ENCODE measurements around the gene SEC14L2. TPM values are rescaled to one million over a fixed set of nuclear protein-coding genes. Genes with fewer than 3 reads are reported as not detected.
"Not testable (repeated sequence)": the region's sequence is repeated elsewhere in the genome, so short reads cannot be mapped to it uniquely, and the experiment has no call there.

SEC14L2 gene
- total RNA-seq, 1 donor from 2014 or later, result 0.40 TPM

- intact Hi-C loops (cut with micrococcal nuclease), result no loop called here
- Mint-ChIP-seq H3K4me3 (no peak overlapping the region), H3K4me1 (no peaks in the 10 kb centered on the region), H3K36me3 (ENCODE audit: low read depth) (no peaks in the 10 kb centered on the region), H3K27me3 (peaks cover 15% of the 10 kb centered on the region), H3K9me3 (no peaks in the 10 kb centered on the region), H3K27ac (no peak overlapping the region)
- TF ChIP-seq CTCF (IDR thresholded peaks at IDR 0.05), result no peak
- DNase-seq, result no peak
- no peak for ATAC-seq (ENCODE audit: low read depth)
- POLR2A ChIA-PET, result no interaction called here
- CTCF ChIA-PET, result no interaction called here
Observed at GRCh38 chr22:30457981-30458380, 61.2 kb downstream of the SEC14L2 start.

- TF ChIP-seq CTCF (IDR thresholded peaks at IDR 0.05), result no peak
- no peaks in the 10 kb centered on the region for H3K36me3 Mint-ChIP-seq (ENCODE audit: low read depth)
- ChIA-PET CTCF (interaction anchor here (0.6 kb wide), 1 partner anchor 52 kb away, joined by 3 read pairs; no protein-coding TSS in a partner anchor), POLR2A (no interaction called here)
- intact Hi-C loops (cut with micrococcal nuclease), result no loop called here
- H3K4me3 Mint-ChIP-seq, result no peak overlapping the region
- DNase-seq (no peak), ATAC-seq (ENCODE audit: low read depth) (no peak)
- H3K27ac Mint-ChIP-seq, result no peak overlapping the region
- no peaks in the 10 kb centered on the region for H3K9me3 Mint-ChIP-seq
- no peaks in the 10 kb centered on the region for H3K4me1 Mint-ChIP-seq
- H3K27me3 Mint-ChIP-seq, result peaks cover 11% of the 10 kb centered on the region
Observed at GRCh38 chr22:30459181-30460052, 62.6 kb downstream of the SEC14L2 start.

DNA sequence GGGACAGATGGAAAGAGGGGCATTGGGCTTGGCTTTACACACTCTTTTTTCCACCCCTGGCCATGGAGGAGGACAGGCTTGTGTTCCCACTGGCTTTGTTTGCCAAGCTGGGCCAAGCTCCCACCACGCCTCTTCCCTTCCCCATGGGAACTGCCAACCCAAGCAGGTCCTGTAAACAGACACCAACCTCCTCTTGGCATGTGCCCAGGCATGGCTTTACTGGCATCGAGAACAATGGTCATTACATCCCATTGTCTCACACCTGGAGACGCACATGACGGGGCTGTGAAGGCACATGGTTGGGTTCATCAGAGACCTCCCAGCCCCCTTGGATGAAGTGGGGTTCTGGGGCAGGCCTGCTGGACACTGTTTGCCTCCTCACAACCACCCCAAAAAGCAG, 63.3 kb downstream of the SEC14L2 start:
- no peak for ATAC-seq (ENCODE audit: low read depth)
- no peak for DNase-seq
- Mint-ChIP-seq H3K27ac (no peak overlapping the region), H3K9me3 (no peaks in the 10 kb centered on the region), H3K4me1 (no peaks in the 10 kb centered on the region), H3K36me3 (ENCODE audit: low read depth) (no peaks in the 10 kb centered on the region), H3K4me3 (no peak overlapping the region), H3K27me3 (peaks cover 18% of the 10 kb centered on the region)
- CTCF ChIA-PET, result no interaction called here
- POLR2A ChIA-PET, result no interaction called here
- TF ChIP-seq CTCF (IDR thresholded peaks at IDR 0.05), result no peak
- intact Hi-C loops (cut with micrococcal nuclease), result no loop called here

GRCh38 chr22:30460555-30460954, 63.7 kb downstream of the SEC14L2 start:
- POLR2A ChIA-PET; ATAC-seq (ENCODE audit: low read depth); H3K4me3 Mint-ChIP-seq; H3K27ac Mint-ChIP-seq; DNase-seq; H3K9me3 Mint-ChIP-seq; H3K36me3 Mint-ChIP-seq (ENCODE audit: low read depth); CTCF ChIA-PET; intact Hi-C loops (cut with micrococcal nuclease); H3K4me1 Mint-ChIP-seq: not testable (repeated sequence)
- peaks cover 20% of the 10 kb centered on the region for H3K27me3 Mint-ChIP-seq

- CTCF ChIA-PET, result no interaction called here
- Mint-ChIP-seq H3K36me3 (ENCODE audit: low read depth) (no peaks in the 10 kb centered on the region), H3K9me3 (no peaks in the 10 kb centered on the region), H3K4me1 (no peaks in the 10 kb centered on the region), H3K27me3 (peaks cover 30% of the 10 kb centered on the region), H3K27ac (no peak overlapping the region), H3K4me3 (no peak overlapping the region)
- DNase-seq (no peak), ATAC-seq (ENCODE audit: low read depth) (no peak)
- intact Hi-C loops (cut with micrococcal nuclease), result no loop called here
- POLR2A ChIA-PET, result no interaction called here
- TF ChIP-seq CTCF (IDR thresholded peaks at IDR 0.05), result no peak
Observed at GRCh38 chr22:30469165-30469564, 72.3 kb downstream of the SEC14L2 start.
